ENCODE measurements around the gene GAST. TPM values are rescaled to one million over a fixed set of nuclear protein-coding genes. Genes with fewer than 3 reads are reported as not detected.

Gene GAST
- total RNA-seq, 1 experiment from 2014 or later, result not detected

DNA sequence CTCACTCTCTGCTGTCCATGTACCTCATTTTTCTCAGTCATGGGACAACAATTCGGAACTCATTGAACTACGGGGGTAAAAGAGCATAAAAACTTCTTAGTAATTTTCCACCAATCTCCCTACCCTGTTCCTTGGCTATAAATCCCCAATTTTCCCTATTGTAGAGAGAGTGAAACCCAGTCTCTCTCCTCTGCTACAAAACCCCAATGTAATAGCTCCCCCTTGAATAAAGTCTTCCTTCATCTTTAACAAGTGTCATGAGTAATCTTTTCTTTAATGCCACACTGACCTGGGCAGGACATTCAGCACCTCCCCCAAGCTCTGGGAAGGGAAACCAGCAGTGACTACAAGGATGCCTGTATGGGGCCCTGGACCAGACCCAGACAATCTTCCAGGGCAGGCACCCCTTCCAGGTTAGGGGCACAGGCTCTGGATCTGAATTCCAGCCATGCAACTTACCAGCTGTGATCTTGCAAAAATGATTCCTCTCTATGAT lies 33.7 kb upstream of the GAST start:
- CTCF ChIA-PET, result interaction anchor here (1.0 to 4.6 kb wide), 5 partner anchors 10 to 108 kb away, joined by 3 to 18 read pairs (median 4); partner anchors contain the start of genes EIF1 and JUP
- no peak for DNase-seq (ENCODE audit: low read depth, low spot score)
- POLR2A ChIA-PET, result interaction anchor here (1.2 to 5.7 kb wide), 7 partner anchors 8 to 151 kb away, joined by 4 to 112 read pairs (median 6); partner anchors contain the start of genes EIF1 and KRT19
- Histone ChIP-seq H3K79me2 (ENCODE audit: insufficient read depth, low read length) (no peaks in the 10 kb centered on the region), H3K4me3 (replicated peaks in 1 of 2; ENCODE audit: low read depth in 1 of 2, low read length in 2 of 2) (peak overlapping the region in 1 of 2 experiments; percentile 21; a peak in 3 of 4 replicates), H4K20me1 (ENCODE audit: insufficient read depth) (no peaks in the 10 kb centered on the region), H3K4me1 (ENCODE audit: control insufficient read depth in 1 of 2, insufficient read depth in 2 of 2, low read length in 2 of 2) (peaks cover 8 to 18% of the 10 kb centered on the region in 2 experiments), H3K36me3 (ENCODE audit: control insufficient read depth in 1 of 2, insufficient read depth in 2 of 2, low read length in 2 of 2) (no peaks in the 10 kb centered on the region), H3K27ac (ENCODE audit: low read depth, low read length) (peak overlapping the region; percentile 67), H3K9me2 (ENCODE audit: insufficient read depth) (no peaks in the 10 kb centered on the region), H2AFZ (ENCODE audit: low read depth, low read length, poor library complexity, severe bottlenecking) (no peak overlapping the region), H3K9me3 (ENCODE audit: control insufficient read depth in 1 of 2, insufficient read depth in 1 of 2, low read depth in 1 of 2, low read length in 2 of 2) (peaks cover 0 to 5% of the 10 kb centered on the region in 2 experiments; a peak in 1 of 4 replicates), H3K9ac (ENCODE audit: low read length) (peak overlapping the region; percentile 40), H3K4me2 (ENCODE audit: low read length) (peak overlapping the region; percentile 57), H3K27me3 (ENCODE audit: insufficient read depth, low read length) (no peaks in the 10 kb centered on the region)
- RAD21 ChIA-PET (ENCODE audit: low non-redundant PET in 1 of 2, low total read pairs in 2 of 2, uncharacterized antibody in 2 of 2, unreplicated experiment in 2 of 2), result interaction anchor here in 1 of 2 experiments (0.6 kb wide), 1 partner anchor 16 kb away, joined by 6 read pairs; no protein-coding TSS in a partner anchor
- intact Hi-C loops (cut with micrococcal nuclease), result no loop called here
- BruUV-seq (replicated peaks), result no TSS peak
- ATAC-seq, result peak; percentile 78
- TF ChIP-seq FOSL1 (IDR thresholded peaks at IDR 0.05; ENCODE audit: low read depth) (0 out of 2 replicates have a peak, but pooled peaks have one; percentile 19), POLR2AphosphoS5 (IDR thresholded peaks at IDR 0.05; ENCODE audit: low read depth, low read length) (peak; percentile 91), ELF1 (IDR thresholded peaks at IDR 0.05; ENCODE audit: borderline replicate concordance, low read depth) (no peak; the same call in 1 of the 2 replicates), SRF (IDR thresholded peaks at IDR 0.05; ENCODE audit: low read depth) (no peak), REST (IDR thresholded peaks at IDR 0.05; ENCODE audit: low read depth) (no peak), POLR2A (IDR thresholded peaks at IDR 0.05; ENCODE audit: borderline replicate concordance, extremely low read depth, insufficient read depth, insufficient read length) (peak; percentile 89), EZH2 (IDR thresholded peaks at IDR 0.05) (no peak), CEBPB (IDR thresholded peaks at IDR 0.05; ENCODE audit: low read depth) (peak; percentile 29; the same call in 1 of the 2 replicates), ZBTB33 (IDR thresholded peaks at IDR 0.05; ENCODE audit: extremely low read depth, insufficient replicate concordance, low read length) (peak; percentile 76), MAX (IDR thresholded peaks at IDR 0.05) (no peak), TCF7L2 (IDR thresholded peaks at IDR 0.05; ENCODE audit: borderline replicate concordance, extremely low read depth, insufficient read depth, insufficient read length) (no peak), YY1 (IDR thresholded peaks at IDR 0.05; ENCODE audit: extremely low read depth, insufficient replicate concordance, low read depth, low read length) (no peak), ZNF274 (IDR thresholded peaks at IDR 0.05; ENCODE audit: low read depth, low read length) (no peak), ZFX (IDR thresholded peaks at IDR 0.05) (no peak), JUND (IDR thresholded peaks at IDR 0.05) (peak; percentile 60), RAD21 (IDR thresholded peaks at IDR 0.05; ENCODE audit: low read depth) (0 out of 2 replicates have a peak, but pooled peaks have one; percentile 15), SIN3A (IDR thresholded peaks at IDR 0.05; ENCODE audit: low read depth) (peak; percentile 82), CBX3 (IDR thresholded peaks at IDR 0.05; ENCODE audit: low read depth) (peak; percentile 56; the same call in 1 of the 2 replicates), EGR1 (IDR thresholded peaks at IDR 0.05; ENCODE audit: low read depth) (no peak), EZH2phosphoT487 (IDR thresholded peaks at IDR 0.05; ENCODE audit: borderline replicate concordance) (no peak), SP1 (IDR thresholded peaks at IDR 0.05; ENCODE audit: low read depth) (peak; percentile 70)
- TF ChIP-seq, protein P1, sequence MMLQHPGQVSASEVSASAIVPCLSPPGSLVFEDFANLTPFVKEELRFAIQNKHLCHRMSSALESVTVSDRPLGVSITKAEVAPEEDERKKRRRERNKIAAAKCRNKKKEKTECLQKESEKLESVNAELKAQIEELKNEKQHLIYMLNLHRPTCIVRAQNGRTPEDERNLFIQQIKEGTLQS (IDR thresholded peaks at IDR 0.05), result no peak

All from HCT116 (cell line).